Ishikawa (cell line): ENCODE measurements around the gene UVSSA.
A peak's percentile ranks its signal among the peaks of the same experiment; 100 is the strongest.

Source experiments
- CEBPB ChIP-seq: IDR thresholded peaks from 2 replicates; pipeline ENCODE4 v1.6.1; 2012
- CREB1 ChIP-seq: IDR thresholded peaks from 2 replicates; pipeline ENCODE4 v1.6.1; 2012; ENCODE audit warnings: low read depth
- EGR1 ChIP-seq: IDR thresholded peaks from 2 replicates; pipeline ENCODE4 v1.6.1; 2012
- EP300 ChIP-seq: IDR thresholded peaks from 2 replicates; pipeline ENCODE4 v1.6.1; 2012; ENCODE audit warnings: borderline replicate concordance
- FOXM1 ChIP-seq: IDR thresholded peaks from 2 replicates; pipeline ENCODE4 v1.6.1; 2012; ENCODE audit warnings: low read depth, borderline replicate concordance
- NFIC ChIP-seq: IDR thresholded peaks from 2 replicates; pipeline ENCODE4 v1.6.1; 2012
- RAD21 ChIP-seq: IDR thresholded peaks from 2 replicates; pipeline ENCODE4 v1.6.1; 2012; ENCODE audit warnings: low read depth
- TAF1 ChIP-seq: IDR thresholded peaks from 2 replicates; pipeline ENCODE4 v1.6.1; 2012; ENCODE audit warnings: low read depth, mild to moderate bottlenecking
- TCF12 ChIP-seq: IDR thresholded peaks from 2 replicates; pipeline ENCODE4 v1.6.1; 2012; ENCODE audit warnings: low read depth
- TEAD4 ChIP-seq: IDR thresholded peaks from 2 replicates; pipeline ENCODE4 v1.6.1; 2012
- YY1 ChIP-seq: IDR thresholded peaks from 2 replicates; pipeline ENCODE4 v1.6.1; 2012; ENCODE audit warnings: low read depth
- ZBTB7A ChIP-seq: IDR thresholded peaks from 2 replicates; pipeline ENCODE4 v1.6.1; 2012; ENCODE audit warnings: low read depth
- TF ChIP-seq, protein P1 (sequence below): IDR thresholded peaks from 2 replicates; pipeline ENCODE4 v1.6.1; 2012
- TF ChIP-seq, protein P2 (sequence below): IDR thresholded peaks from 2 replicates; pipeline ENCODE4 v1.6.1; 2012; ENCODE audit warnings: low read depth, mild to moderate bottlenecking
- TF ChIP-seq, protein P3 (sequence below): IDR thresholded peaks from 2 replicates; pipeline ENCODE4 v1.6.1; 2012

Gene UVSSA

DNA sequence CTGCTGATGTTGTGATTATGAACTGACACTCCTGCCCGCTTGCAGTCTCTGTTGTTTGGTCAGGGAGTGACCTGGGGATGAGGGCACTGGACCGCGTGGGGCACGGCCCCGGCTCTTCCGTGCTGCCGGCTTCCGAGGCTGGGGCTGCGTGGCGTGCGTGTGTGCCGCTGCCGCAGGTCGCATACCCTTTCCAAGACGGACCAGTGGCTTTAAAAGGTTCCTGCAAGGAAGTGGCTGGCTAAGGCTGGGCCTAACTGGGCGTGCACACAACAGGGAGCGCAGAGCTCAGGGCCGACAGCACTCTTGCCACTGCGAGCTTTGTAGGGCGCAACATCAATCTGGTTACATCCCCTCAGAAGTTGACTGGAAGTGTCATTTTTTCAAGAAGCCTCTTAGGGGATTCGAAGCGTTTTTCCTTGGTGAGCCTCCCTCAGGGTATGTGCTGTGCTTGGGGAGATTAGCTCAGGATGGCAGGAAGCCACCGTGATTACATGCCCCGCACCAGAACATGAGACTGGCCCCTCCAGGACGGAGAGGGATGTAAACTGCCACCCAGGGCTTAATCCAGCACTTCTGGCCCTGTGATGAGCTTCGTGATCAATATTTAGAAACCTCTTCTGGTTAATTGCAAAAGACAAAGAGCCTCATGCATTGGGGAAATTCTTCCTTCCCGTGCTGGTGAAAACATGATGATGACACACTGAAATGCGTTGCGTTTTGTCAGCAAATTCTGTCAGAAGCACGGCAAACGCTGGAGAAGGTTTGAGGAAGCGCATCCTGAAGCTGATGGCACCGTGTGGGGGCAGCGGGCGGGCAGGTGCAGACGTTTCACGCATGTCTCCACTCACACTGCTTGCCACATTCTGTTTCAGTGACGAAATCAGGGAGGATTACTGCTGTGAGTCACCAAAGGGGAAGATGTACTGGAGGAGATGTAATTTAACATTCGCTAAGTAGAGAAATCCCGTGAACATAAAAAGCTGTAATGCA, 46.2 kb upstream of the UVSSA start:
- TF ChIP-seq NFIC: no peak
- TF ChIP-seq FOXM1: no peak
- TF ChIP-seq, protein P1, sequence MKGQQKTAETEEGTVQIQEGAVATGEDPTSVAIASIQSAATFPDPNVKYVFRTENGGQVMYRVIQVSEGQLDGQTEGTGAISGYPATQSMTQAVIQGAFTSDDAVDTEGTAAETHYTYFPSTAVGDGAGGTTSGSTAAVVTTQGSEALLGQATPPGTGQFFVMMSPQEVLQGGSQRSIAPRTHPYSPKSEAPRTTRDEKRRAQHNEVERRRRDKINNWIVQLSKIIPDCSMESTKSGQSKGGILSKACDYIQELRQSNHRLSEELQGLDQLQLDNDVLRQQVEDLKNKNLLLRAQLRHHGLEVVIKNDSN: no peak
- no peak for TF ChIP-seq CEBPB

DNA sequence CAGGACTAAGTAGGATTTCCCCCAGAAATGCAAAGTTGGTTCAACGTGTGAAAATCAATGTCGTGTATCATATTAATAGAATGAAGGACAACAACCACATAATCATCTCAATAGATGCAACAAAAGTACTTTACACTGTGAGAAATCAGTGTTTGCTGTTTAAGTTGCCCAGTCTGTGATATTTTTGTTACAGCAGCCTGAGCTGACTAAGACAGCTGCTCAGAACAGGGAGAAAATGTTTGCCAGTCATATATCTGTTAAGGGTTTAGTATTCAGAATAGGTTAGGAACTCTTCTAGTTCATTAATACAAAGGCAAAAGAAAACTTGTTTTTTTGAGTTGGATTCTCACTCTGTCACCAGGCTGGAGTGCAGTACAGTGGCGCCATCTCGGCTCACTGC, 44.8 kb upstream of the UVSSA start:
- TF ChIP-seq, protein P2, sequence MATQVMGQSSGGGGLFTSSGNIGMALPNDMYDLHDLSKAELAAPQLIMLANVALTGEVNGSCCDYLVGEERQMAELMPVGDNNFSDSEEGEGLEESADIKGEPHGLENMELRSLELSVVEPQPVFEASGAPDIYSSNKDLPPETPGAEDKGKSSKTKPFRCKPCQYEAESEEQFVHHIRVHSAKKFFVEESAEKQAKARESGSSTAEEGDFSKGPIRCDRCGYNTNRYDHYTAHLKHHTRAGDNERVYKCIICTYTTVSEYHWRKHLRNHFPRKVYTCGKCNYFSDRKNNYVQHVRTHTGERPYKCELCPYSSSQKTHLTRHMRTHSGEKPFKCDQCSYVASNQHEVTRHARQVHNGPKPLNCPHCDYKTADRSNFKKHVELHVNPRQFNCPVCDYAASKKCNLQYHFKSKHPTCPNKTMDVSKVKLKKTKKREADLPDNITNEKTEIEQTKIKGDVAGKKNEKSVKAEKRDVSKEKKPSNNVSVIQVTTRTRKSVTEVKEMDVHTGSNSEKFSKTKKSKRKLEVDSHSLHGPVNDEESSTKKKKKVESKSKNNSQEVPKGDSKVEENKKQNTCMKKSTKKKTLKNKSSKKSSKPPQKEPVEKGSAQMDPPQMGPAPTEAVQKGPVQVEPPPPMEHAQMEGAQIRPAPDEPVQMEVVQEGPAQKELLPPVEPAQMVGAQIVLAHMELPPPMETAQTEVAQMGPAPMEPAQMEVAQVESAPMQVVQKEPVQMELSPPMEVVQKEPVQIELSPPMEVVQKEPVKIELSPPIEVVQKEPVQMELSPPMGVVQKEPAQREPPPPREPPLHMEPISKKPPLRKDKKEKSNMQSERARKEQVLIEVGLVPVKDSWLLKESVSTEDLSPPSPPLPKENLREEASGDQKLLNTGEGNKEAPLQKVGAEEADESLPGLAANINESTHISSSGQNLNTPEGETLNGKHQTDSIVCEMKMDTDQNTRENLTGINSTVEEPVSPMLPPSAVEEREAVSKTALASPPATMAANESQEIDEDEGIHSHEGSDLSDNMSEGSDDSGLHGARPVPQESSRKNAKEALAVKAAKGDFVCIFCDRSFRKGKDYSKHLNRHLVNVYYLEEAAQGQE: no peak

DNA sequence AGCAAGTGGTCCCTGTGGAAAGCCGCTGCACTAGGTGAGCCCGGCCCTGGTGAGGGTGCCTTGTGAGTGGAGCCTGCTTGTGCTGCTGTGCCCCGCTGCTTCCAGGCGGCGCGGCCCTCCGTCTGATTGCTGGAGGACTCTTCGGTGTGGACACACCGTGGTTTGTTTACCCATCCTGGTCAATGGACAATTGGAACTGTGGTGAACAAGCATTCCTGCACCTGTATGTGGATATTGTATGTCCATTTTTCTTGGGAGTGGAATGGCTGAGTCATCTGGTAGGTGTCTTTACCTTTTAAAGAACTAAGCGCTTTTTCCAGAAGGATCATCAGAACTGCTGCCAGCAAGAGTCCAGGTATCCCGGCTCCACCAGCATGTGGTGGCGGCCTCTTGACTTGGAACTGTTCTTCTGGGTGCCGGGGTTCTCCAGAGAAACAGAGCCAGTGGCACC, 41.7 kb upstream of the UVSSA start:
- TF ChIP-seq TEAD4: peak; percentile 22; the same call in 1 of the 2 replicates
- TF ChIP-seq, protein P3, sequence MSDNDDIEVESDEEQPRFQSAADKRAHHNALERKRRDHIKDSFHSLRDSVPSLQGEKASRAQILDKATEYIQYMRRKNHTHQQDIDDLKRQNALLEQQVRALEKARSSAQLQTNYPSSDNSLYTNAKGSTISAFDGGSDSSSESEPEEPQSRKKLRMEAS: no peak

DNA sequence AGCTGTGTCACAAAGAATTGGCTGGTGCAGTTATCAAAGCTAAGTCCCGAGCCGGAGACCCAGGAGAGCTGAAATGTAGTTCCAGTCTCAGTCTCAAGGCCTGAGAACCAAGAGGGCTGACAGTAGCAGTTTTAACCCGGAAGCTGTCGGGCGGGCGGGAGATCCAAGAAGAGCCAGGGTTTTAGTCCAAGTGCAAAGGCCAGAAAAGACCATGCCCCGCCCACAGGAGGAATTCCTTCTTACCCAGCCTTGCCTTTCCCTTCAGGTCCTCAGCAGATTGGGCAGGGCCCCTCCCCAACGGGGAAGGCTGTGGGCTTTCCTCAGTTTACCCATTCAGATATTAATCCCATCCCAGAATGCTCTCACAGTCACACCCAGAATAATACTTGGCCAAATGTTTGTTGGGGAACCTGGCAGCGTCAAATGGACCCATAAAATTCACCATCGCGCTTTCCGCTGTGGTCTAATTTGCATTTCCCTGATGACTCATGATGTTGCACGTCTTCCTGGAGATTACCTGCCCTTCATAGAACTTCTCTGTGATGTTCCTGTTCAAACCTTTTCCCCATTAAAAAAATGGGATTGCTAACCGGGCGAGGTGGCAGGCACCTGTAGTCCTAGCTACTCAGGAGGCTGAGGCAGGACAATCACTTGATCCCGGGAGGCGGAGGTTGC, 41.1 kb upstream of the UVSSA start:
- TF ChIP-seq TEAD4: no peak
- no peak for TF ChIP-seq YY1
- TF ChIP-seq, protein P1: no peak

DNA sequence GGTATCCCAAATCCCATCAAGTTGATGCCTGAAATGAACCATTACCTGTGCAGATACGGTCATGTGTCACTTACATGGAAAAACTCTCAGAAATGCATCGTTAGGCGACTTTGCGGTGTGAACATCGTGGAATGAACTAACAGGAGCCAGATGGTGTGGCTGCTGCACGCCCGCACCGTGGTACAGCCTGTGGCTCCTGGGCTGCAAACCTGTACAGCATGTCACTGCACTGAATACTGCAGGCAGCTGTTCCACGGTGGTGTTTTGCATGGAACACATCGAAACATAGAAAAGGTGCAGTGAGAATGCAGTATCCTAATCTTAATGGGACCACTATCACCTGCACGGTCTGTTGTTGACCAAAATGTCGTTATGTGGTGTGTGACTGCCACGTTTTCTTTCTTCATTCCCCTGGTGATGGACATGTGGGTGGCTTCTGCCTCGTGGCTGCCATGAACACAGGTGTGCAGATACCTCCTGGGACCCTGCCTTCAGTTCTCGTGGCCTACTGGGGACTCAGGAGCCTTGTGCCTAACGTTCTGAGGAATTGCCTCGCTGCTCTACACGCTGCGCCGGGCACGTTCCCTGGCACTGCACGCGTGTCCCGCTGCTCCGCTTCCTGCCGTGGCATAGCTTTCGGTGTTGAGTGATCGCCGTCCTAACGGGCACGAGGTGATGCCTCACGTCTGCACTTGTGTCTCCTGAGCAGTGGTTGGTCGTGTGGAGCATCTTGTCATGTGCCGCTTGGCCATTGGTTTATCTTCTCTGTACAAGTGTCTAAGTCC, 38.9 kb upstream of the UVSSA start:
- TF ChIP-seq CREB1 (no peak), EGR1 (no peak), NFIC (no peak), ZBTB7A (no peak), TEAD4 (no peak), RAD21 (no peak), CEBPB (no peak), YY1 (no peak), TCF12 (no peak), EP300 (no peak), FOXM1 (no peak), TAF1 (no peak)
- TF ChIP-seq, protein P3: no peak
- TF ChIP-seq, protein P2: no peak
- TF ChIP-seq, protein P1: no peak
